HG02840 (cell line): ENCODE data around the gene YBX2.
A peak's percentile ranks its signal among the peaks of the same experiment; 100 is the strongest.
"Not testable (repeated sequence)": the region's sequence is repeated elsewhere in the genome, so short reads cannot be mapped to it uniquely, and the experiment has no call there.

Source experiments
- ATAC-seq: cut with Tn5 transposase; IDR thresholded peaks from one replicate; pipeline ENCODE4 v1.9.1; 2021; ENCODE audit warnings: mild to moderate bottlenecking, moderate library complexity, moderate number of reproducible peaks; ENCODE audit not compliant: unreplicated experiment, low FRiP score

Gene YBX2

DNA sequence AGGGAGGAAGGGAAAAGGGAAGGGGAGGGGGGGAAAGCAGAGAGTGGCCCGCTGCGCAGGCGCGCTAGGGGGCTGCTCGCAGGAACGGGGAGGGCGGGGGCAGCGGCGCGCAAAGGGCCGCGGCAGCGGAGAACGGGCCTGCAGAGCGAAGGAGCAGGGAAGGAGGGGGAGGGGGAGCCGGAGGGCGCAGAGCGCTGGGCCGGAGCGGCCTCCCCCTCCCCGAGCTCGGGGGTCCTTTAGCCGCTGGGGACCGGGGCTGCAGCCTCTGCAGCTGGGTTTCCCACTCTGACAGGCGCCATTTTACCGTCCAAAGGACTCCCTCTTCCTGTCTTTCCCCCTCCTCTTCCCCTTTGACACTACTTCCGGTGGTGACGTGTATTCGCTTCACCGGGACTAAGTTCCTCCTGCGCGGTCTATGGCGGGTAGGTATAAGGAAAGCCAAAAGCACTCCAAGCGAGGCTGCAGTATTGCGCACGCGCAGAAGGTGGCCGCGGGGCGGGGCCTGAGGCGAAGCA is 42.7 kb downstream of the YBX2 start, which contains the start of gene CTDNEP1:
Gene CTDNEP1 (minus strand): TSS at position 74 of the 515 bp plus-strand sequence. CDS start 438 bp downstream, outside the sequence.
- ATAC-seq: peak; percentile 81

DNA sequence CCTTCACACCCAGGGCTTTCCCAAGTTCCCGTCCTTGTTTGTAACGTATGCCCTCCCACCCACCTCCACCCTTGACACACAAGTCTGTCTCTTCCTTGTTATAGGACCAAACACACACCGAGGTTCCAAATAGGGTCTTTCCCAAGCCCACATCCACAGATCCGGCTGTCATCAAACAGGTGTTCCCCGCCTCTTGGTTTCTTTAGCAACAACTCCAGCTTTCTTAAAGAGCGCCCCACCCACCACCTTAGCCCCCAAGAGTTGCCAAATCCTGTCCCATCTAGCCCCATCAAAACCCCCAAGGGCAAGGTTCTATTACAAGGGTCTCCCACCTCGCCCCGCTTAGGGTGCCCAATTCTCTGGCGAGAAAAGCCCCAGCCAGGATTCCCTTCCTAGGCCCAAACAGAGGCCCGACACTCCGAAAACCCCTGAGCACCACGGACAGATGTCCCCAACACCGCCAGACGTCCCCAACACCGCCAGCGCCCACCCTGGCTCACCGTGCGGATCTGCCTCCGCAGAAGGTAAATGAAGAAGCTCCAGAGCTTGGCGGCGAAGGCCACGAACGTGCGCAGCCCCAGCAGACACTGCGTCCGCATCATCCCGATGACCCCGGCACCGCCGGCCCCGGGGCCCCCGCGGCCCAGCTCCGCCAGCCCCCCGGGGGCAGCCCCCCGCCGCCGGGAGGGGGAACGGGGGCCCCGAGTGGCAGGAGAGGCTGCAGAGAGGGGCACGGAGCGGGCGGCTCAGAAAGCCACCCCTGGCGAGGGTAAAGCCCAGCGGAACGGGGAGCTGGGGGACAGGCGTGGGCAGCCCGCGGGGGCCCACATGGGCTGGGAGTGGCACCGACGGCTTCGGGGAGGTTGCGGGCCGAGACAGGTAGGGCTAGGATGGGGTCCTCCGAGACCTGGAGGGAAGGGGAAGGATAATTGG is 43.5 kb downstream of the YBX2 start:
- no peak for ATAC-seq

DNA sequence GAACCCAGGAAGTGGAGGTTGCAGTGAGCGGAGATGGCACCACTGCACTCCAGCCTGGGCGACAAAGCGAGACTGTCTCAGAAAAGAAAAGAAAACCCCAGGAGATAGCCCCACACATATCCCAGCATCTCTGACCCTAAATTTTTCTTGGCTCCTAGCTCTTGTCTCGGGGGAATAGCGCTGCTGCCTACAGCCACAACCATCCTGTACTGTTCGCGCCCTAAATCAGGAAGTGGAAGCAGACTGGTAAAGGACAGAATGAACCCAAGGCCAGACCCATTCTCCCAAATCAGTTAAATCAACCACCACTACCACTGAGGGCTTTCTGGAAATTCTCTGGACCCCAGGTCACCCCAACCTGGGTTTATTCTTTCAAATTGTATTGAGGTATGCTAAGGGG is 44.6 kb downstream of the YBX2 start:
- no peak for ATAC-seq

DNA sequence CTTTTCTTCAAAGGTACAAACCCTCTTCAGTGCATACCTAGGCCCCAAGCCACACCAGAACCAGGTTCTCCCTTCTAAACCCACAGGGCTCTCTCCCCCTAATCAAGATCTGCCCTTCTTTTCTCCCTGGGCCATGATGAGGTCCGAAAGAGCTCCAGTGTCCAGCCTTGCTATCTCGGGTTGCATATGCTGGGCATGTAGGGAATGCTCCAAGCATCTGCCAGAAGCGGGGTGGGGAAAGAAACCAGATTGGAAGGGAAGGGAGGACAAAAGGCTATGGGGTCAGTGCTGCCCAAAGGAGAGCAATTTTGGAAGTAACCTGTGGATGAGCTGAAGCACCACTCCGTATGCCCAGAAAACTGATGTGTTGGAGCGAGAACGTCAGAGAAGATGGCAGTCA is 45.2 kb downstream of the YBX2 start:
- no peak for ATAC-seq

DNA sequence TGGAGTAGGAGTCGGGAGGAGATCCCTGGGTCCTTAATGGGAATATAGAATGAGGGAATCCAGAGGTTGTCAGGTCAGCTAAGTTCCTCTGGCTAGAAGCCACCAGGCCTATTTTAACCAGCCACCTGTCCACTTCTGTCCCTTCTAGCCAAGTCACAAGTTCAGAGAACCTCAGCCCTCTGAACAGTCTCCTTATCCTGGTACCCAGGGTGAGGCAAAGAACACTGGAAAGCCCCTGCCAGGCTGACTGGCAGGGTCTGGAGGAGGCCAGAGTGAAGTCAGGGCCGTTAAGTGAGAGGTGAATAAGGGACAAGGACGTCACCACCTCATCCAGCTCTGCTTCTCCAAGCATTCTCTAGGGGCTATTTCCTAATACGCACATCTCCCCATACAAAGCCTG is 45.6 kb downstream of the YBX2 start:
- ATAC-seq: no peak

DNA sequence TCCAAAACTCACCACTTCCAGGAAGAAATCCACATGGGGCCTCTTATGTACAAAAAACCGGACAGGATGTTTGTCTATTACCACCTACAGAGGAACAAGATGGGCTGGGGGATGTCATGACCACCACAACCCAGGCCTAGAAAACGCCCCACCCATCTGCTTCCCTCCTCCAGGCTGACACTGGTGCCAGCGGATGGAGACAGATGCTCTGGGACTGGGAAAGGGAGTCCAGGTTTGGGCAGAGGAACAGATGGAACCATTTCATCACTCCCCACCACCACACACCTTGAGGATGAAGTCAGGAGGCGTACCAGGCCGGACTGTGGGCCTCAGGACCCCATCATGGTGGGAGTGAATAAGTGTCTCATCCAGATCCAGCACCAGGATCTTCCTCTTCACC is 47.7 kb downstream of the YBX2 start:
- no peak for ATAC-seq

DNA sequence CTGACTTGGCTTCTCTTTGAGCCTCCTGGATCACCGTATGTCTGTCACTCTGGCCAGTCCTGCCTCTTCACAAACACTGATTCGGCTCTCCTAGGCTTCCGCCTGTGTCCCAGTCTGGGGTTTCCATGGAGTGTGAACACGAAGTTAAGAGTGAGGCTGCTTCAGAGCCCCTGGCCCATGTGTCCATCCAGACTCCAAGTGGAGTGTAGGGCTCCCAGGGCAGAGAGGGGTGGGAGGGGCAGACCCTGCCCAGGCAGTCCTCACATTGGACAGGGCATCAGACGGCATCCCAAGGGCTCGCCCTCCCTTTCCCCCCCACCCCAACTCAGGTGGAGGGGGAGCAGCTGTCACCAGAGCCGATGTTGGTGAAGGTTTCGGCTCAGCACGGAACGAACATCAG is 50.6 kb downstream of the YBX2 start:
- ATAC-seq: not testable (repeated sequence)

DNA sequence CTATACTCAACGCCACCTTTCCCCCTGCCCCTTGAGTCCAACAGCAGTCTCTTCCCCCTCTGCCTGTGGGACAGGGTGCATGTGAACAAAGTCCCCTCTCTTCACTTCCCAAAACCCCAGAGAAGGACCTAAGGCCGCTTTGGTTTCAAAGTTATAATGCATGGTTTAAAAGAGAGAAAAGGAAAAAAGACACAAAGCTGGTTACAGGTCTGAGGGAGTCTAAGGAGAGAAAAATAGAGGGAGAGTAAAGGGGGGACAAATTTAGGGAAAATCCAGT is 51.0 kb downstream of the YBX2 start:
- ATAC-seq: no peak

DNA sequence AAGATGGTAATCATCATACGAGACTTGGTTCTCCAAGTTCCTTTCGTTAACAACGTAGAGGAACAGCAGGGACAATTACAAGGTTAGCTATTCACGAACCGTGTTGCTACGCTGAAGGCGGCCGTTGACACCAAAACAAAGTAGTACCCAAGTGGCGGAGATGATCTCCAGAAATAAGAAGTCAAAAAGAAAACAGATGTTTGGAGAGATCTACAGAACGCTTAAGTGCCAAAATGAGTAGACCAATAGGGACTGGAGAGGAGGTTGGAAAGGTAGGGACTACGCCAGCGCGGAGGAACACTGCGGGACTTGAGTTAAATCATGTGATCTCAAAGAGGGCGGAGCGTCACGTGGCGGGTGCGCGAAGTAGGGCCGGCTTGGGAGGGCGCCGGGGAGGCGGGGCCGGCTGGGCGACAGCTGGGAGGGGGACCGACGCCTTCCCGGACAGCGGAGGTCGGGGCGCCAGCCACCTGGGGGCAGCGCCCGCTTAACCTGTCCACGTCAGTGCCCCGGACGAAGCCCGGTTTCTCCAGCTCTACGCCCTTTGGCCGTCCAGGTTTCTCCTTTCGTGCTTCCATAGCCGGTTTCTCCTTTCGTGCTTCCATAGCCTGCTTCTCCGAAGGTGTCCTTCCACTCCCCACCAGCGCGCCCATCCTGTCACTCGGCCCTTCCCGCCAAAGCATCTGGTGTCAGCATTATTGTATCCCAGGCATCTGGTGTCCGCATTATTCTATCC is 51.6 kb downstream of the YBX2 start:
- peak; percentile 62 for ATAC-seq

DNA sequence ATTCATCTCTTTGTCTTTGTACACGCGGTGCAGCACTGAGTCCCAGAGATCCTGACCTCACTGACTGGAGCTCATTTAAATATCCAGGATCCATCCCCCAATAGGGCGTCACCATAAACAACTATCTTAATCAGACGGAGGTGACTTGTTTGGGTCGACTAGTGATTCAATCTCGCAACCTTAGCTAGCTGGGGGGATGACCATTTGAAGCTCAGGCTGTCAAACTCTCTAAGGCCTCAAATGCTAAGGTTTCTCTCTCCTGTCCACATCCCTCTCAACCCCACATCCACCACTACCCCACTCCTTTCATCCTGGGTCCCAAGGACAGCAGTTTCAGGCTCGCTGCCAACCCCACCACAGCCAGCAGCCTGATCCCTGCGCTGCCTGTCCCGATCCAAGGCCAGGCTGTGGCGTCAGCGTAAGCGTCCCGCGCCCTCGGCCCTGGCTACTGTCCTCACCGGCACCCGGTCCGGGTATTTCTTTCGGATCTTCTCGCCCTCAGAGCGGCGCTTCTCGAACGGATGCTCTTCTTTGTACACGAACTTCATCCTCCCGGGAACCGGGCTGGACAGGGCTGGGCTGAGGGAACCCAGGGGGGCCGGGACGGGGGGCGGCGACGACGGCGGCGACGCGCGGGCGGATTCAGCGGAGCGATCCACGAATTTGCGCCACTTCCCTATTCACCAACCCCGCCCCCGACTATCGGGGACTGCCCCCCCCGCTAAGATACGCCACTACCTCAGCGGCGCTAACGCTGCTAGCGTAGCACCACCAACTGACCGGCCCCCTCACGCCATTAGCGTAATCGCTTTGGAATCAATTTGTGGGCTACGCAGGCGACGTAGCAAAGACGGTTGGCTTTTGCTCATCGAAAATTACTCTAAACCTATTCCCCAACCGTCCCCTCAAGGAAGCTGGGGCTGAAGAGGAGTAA is 52.4 kb downstream of the YBX2 start, which contains the start of gene GABARAP:
Gene GABARAP (minus strand): TSS at position 667 of the 934 bp plus-strand sequence. CDS start 119 bp downstream, at position 548.
- ATAC-seq: peak; percentile 41

DNA sequence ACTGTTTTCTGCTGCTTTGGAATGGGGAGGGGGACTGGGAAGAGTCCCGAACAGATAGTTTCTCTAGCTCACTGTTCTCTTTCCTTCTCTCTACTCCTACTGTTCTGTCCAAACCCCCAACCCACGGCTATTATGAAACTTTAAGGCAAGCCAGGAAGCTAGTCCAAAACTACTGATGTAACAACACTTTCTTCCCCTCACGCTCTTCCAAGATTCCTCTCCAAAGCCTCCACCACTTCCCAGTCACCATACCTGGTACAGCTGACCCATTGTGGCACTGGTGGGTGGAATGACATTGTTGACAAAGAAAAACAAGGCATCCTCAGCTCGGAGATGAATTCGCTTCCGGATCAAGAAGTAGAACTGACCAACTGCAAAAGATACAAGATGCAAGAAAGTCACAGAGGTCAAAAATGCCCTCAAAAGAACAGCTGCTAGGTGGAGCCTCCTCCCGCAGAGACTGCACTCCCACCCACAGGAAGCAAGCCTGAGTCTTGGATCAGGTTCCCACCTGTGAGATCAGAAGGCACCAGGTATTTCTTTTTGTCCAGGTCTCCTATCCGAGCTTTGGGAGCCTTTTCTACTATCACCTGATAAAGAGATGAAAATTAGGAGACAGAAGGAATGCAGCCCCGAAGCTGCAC is 53.2 kb downstream of the YBX2 start:
- ATAC-seq: no peak

DNA sequence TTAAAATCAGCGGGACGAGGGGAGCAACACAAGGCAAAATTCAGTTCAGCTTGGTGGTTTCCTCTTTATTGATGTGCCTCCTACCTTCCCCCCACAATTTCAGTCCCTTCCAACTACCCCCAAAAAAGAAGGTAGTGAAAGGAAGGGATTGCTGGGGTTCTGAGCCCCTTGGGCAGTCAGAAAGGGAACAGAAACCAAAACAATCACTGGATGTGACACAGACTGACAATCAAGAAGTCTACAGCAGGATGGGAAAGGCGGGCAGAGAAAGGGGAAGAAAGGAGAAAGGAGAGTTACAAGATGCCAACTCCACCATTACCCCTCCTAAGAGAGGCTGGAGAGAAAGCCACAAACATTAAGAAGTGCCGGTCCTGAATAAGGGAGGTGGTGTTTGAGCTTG is 54.1 kb downstream of the YBX2 start:
- no peak for ATAC-seq

DNA sequence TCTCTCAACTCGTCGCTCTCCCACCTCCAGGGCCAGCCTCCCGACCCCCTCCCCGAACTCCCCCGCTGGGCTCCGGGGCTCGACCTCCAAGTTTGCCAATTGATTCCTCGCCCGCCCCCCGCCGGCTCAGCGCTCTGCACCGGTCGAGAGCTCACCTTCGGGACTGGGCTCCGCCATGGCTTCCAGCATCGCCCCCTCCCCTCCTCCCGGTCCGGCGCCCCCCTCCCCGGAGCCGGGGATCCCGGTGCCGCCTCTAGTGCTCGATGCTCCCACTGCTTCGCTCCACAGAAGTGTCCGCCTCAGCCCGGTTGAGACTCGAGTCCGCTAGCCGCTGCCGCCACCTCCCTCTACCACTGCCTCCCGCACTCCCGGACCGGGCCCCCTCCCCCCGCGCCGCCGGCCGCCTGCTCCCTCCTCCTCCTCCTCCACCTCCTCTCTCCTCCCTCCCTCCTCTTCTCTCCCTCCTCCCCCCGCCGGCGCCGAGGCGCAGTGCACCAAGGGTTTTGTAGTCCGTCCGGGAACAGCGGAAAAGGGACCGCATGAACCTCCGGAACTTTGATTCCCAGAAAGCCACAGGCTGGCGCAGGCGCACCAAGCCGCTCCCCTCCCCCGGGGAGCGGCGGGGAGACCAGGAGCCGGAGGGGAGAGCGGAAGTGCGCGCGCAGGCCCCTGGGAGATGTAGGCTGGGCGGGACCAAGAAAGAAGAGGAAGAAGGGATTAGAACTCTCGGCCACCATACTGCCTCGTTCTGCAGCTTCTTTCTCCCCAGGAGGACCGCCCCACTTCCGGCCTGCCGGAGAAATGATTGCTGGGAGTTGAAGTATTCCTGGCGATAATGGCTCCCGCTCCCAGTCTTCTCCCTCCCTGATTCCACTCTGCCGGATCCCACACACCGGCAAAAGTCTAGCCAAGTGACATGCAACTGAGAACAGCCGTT is 55.1 kb downstream of the YBX2 start, which contains the start of gene PHF23:
Gene PHF23 (minus strand): TSS at position 367 of the 937 bp plus-strand sequence. CDS start 178 bp downstream, at position 189.
- peak; percentile 47 for ATAC-seq

DNA sequence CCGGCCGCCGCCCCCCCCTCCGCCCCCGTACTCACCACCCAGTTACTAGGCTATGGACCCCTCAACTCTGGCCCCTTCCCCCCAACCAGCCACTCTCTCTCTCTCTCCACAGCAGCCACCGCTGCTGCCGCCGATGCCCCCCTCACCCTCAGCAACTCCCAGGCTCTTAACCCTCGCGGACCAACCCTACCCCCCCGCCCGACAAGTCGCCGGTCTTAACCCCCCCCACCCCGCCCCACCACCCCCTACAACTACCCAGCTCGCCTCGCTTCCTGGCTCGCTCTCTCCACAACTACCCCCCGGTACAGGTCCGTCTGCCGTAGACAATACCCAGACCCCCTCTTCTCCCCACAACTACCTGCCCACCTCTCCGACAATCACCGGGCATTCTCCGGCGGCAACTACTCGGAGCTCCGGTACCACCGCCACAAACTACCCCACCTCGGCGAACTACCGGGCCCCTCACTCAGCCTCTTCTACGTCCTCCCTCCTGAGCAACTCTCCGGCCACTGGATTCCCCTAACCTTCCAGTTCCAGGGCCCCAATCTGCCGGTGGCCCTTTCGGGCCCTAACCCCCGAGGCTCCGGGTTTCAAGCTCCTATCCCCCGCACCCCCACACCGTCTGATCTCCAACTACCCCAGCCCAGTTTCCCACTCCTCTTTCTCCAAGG is 55.9 kb downstream of the YBX2 start:
- no peak for ATAC-seq
